Fibroblast of skin of right quadriceps (primary cell): Measurements from ENCODE around the gene PIP4K2A.

Experiments
- DNase-seq: peaks from one replicate; pipeline ENCODE4 v3.0.0-alpha.2; 2013

PIP4K2A gene

GRCh38 chr10:22589851-22590514 is 124.4 kb downstream of the PIP4K2A start:
- peak; percentile 21 for DNase-seq

- DNase-seq = no peak
Measured at GRCh38 chr10:22588462-22588861, 125.9 kb downstream of the PIP4K2A start.

GRCh38 chr10:22583683-22584082 is 130.7 kb downstream of the PIP4K2A start:
- no peak for DNase-seq

- DNase-seq = no peak
Measured at GRCh38 chr10:22581461-22581860, 132.9 kb downstream of the PIP4K2A start.

GRCh38 chr10:22580711-22581110 is 133.7 kb downstream of the PIP4K2A start:
- DNase-seq = no peak

- DNase-seq = no peak
Measured at GRCh38 chr10:22579826-22580225, 134.6 kb downstream of the PIP4K2A start.

- peak; percentile 31 for DNase-seq
Measured at GRCh38 chr10:22573820-22574569, 140.4 kb downstream of the PIP4K2A start.

- no peak for DNase-seq
Measured at GRCh38 chr10:22570733-22571430, 143.5 kb downstream of the PIP4K2A start.

GRCh38 chr10:22570234-22570633 is 144.1 kb downstream of the PIP4K2A start:
- no peak for DNase-seq

- DNase-seq = no peak
Measured at GRCh38 chr10:22568928-22569327, 145.4 kb downstream of the PIP4K2A start.

- DNase-seq = no peak
Measured at GRCh38 chr10:22564060-22564459, 150.3 kb downstream of the PIP4K2A start.

GRCh38 chr10:22561909-22562308 is 152.5 kb downstream of the PIP4K2A start:
- no peak for DNase-seq

- DNase-seq = no peak
Measured at GRCh38 chr10:22560913-22561239, 153.5 kb downstream of the PIP4K2A start.

GRCh38 chr10:22560096-22560912 is 154.1 kb downstream of the PIP4K2A start:
- no peak for DNase-seq

GRCh38 chr10:22557321-22557720 is 157.1 kb downstream of the PIP4K2A start:
- DNase-seq = no peak

- no peak for DNase-seq
Measured at GRCh38 chr10:22556774-22557173, 157.6 kb downstream of the PIP4K2A start.

GRCh38 chr10:22554461-22555182 is 159.8 kb downstream of the PIP4K2A start:
- peak; percentile 81 for DNase-seq

GRCh38 chr10:22553452-22553995 is 160.9 kb downstream of the PIP4K2A start:
- no peak for DNase-seq

GRCh38 chr10:22552888-22553378 is 161.4 kb downstream of the PIP4K2A start:
- peak; percentile 27 for DNase-seq

- DNase-seq = no peak
Measured at GRCh38 chr10:22551681-22552365, 162.6 kb downstream of the PIP4K2A start.

- DNase-seq = peak; percentile 19
Measured at GRCh38 chr10:22550732-22551131, 163.6 kb downstream of the PIP4K2A start.
